HG02943 (cell line): ENCODE results near the gene PRKACA.
"Not testable (repeated sequence)": the region's sequence is repeated elsewhere in the genome, so short reads cannot be mapped to it uniquely, and the experiment has no call there.

Source experiments
- ATAC-seq: cut with Tn5 transposase; IDR thresholded peaks from one replicate; pipeline ENCODE4 v1.9.1; 2021; ENCODE audit warnings: mild to moderate bottlenecking, low read depth, moderate library complexity; ENCODE audit not compliant: unreplicated experiment

PRKACA gene

GRCh38 chr19:14053500-14053899 is 64.1 kb downstream of the PRKACA start:
- ATAC-seq, result no peak

GRCh38 chr19:14053032-14053431 is 64.5 kb downstream of the PRKACA start:
- no peak for ATAC-seq

GRCh38 chr19:14052470-14052869 is 65.1 kb downstream of the PRKACA start:
- no peak for ATAC-seq

GRCh38 chr19:14051980-14052379 is 65.6 kb downstream of the PRKACA start:
- ATAC-seq, result no peak

- ATAC-seq, result not testable (repeated sequence)
Observed at GRCh38 chr19:14050961-14051360, 66.6 kb downstream of the PRKACA start.

GRCh38 chr19:14050512-14050911 is 67.0 kb downstream of the PRKACA start:
- ATAC-seq, result no peak

GRCh38 chr19:14048443-14049153 is 69.0 kb downstream of the PRKACA start:
- no peak for ATAC-seq

- ATAC-seq, result not testable (repeated sequence)
Observed at GRCh38 chr19:14047866-14048265, 69.7 kb downstream of the PRKACA start.

- ATAC-seq, result not testable (repeated sequence)
Observed at GRCh38 chr19:14042659-14043608, 74.6 kb downstream of the PRKACA start.
